ENCODE results near the gene ZNF655.

ZNF655 gene

GRCh38 chr7:99605527-99605926 lies 47.1 kb downstream of the ZNF655 start:
- Histone ChIP-seq H3K9ac (ENCODE audit: low read length) (no peak overlapping the region), H3K79me2 (ENCODE audit: low read length) (no peaks in the 10 kb centered on the region), H3K9me3 (replicated peaks; ENCODE audit: insufficient read depth, low read length) (no peaks in the 10 kb centered on the region), H3K4me3 (ENCODE audit: low read length) (no peak overlapping the region), H3K9me2 (replicated peaks; ENCODE audit: insufficient read depth, low read length) (no peaks in the 10 kb centered on the region), H3K4me1 (ENCODE audit: low read length) (no peaks in the 10 kb centered on the region), H3F3A (ENCODE audit: insufficient read depth, low read length) (no peaks in the 10 kb centered on the region), H4K20me1 (ENCODE audit: insufficient read depth, low read length) (no peaks in the 10 kb centered on the region), H2AFZ (ENCODE audit: low read length) (no peak overlapping the region), H3K27me3 (replicated peaks; ENCODE audit: insufficient read depth, low read length) (no peaks in the 10 kb centered on the region), H3K4me2 (ENCODE audit: low read depth, low read length) (no peak overlapping the region), H3K27ac (ENCODE audit: low read length) (no peak overlapping the region), H3K36me3 (replicated peaks; ENCODE audit: insufficient read depth, low read length) (no peaks in the 10 kb centered on the region)
- no peak for TF ChIP-seq EZH2phosphoT487 (IDR thresholded peaks at IDR 0.05; ENCODE audit: low read length)
- TF ChIP-seq EZH2 (optimal IDR thresholded peaks at IDR 0.05; ENCODE audit: low read depth, low read length) = no peak
- no peak for TF ChIP-seq CTCF (IDR thresholded peaks at IDR 0.05; ENCODE audit: low read length)
- no peak for DNase-seq

- TF ChIP-seq CTCF (IDR thresholded peaks at IDR 0.05; ENCODE audit: low read length) (no peak), EZH2phosphoT487 (IDR thresholded peaks at IDR 0.05; ENCODE audit: low read length) (no peak), EZH2 (optimal IDR thresholded peaks at IDR 0.05; ENCODE audit: low read depth, low read length) (no peak)
- Histone ChIP-seq H2AFZ (ENCODE audit: low read length) (no peak overlapping the region), H3K4me1 (ENCODE audit: low read length) (no peaks in the 10 kb centered on the region), H3K36me3 (replicated peaks; ENCODE audit: insufficient read depth, low read length) (no peaks in the 10 kb centered on the region), H3K9ac (ENCODE audit: low read length) (no peak overlapping the region), H4K20me1 (ENCODE audit: insufficient read depth, low read length) (no peaks in the 10 kb centered on the region), H3K79me2 (ENCODE audit: low read length) (no peaks in the 10 kb centered on the region), H3K4me3 (ENCODE audit: low read length) (no peak overlapping the region), H3F3A (ENCODE audit: insufficient read depth, low read length) (no peaks in the 10 kb centered on the region), H3K27me3 (replicated peaks; ENCODE audit: insufficient read depth, low read length) (no peaks in the 10 kb centered on the region), H3K9me2 (replicated peaks; ENCODE audit: insufficient read depth, low read length) (no peaks in the 10 kb centered on the region), H3K27ac (ENCODE audit: low read length) (no peak overlapping the region), H3K9me3 (replicated peaks; ENCODE audit: insufficient read depth, low read length) (no peaks in the 10 kb centered on the region), H3K4me2 (ENCODE audit: low read depth, low read length) (no peak overlapping the region)
- DNase-seq = no peak
These were observed 48.1 kb downstream of the ZNF655 start for GRCh38 chr7:99606531-99606930.

- Histone ChIP-seq H3K9me2 (replicated peaks; ENCODE audit: insufficient read depth, low read length) (no peaks in the 10 kb centered on the region), H3K27ac (ENCODE audit: low read length) (no peak overlapping the region), H4K20me1 (ENCODE audit: insufficient read depth, low read length) (no peaks in the 10 kb centered on the region), H3K4me2 (ENCODE audit: low read depth, low read length) (no peak overlapping the region), H3K79me2 (ENCODE audit: low read length) (no peaks in the 10 kb centered on the region), H2AFZ (ENCODE audit: low read length) (no peak overlapping the region), H3K9ac (ENCODE audit: low read length) (no peak overlapping the region), H3K9me3 (replicated peaks; ENCODE audit: insufficient read depth, low read length) (no peaks in the 10 kb centered on the region), H3K36me3 (replicated peaks; ENCODE audit: insufficient read depth, low read length) (no peaks in the 10 kb centered on the region), H3K4me3 (ENCODE audit: low read length) (no peak overlapping the region), H3K27me3 (replicated peaks; ENCODE audit: insufficient read depth, low read length) (no peaks in the 10 kb centered on the region), H3K4me1 (ENCODE audit: low read length) (no peaks in the 10 kb centered on the region), H3F3A (ENCODE audit: insufficient read depth, low read length) (no peaks in the 10 kb centered on the region)
- no peak for DNase-seq
- TF ChIP-seq CTCF (IDR thresholded peaks at IDR 0.05; ENCODE audit: low read length) (no peak), EZH2phosphoT487 (IDR thresholded peaks at IDR 0.05; ENCODE audit: low read length) (no peak)
These were observed 49.1 kb downstream of the ZNF655 start for GRCh38 chr7:99607548-99607947.

All from MM.1S (cell line).